ENCODE measurements around the gene KIAA0319L. TPM values are rescaled to one million over a fixed set of nuclear protein-coding genes. Genes with fewer than 3 reads are reported as not detected.
A peak's percentile ranks its signal among the peaks of the same experiment; 100 is the strongest.

KIAA0319L gene
- total and polyA plus RNA-seq, 11 donors = 21.0 to 108 (median 76.6) TPM

GRCh38 chr1:35546614-35547013 lies 10.6 kb downstream of the KIAA0319L start:
- Histone ChIP-seq H3K27ac (no peak overlapping the region), H3K36me3 (peaks cover 0 to 58% (median 39%) of the 10 kb centered on the region in 9 donors), H3K9me3 (no peaks in the 10 kb centered on the region), H3K27me3 (no peaks in the 10 kb centered on the region), H3K4me3 (no peak overlapping the region), H3K4me1 (peaks cover 0 to 43% (median 30%) of the 10 kb centered on the region in 12 donors)
- DNase-seq (no peak), ATAC-seq (no peak)
- intact Hi-C loops (cut with DNase I) = loop anchor here in 1 of 10 donors (5.0 kb wide), 1 partner anchor 94 kb away; no protein-coding TSS in a partner anchor
- no peak for TF ChIP-seq CTCF (IDR thresholded peaks at IDR 0.05)
- TF ChIP-seq POLR2A (IDR thresholded peaks at IDR 0.05) = no peak
- 94 to 100% (median 98%) methylated on average over 1 of the region's 1 CpG for whole genome bisulfite sequencing, 4 donors

GRCh38 chr1:35544976-35545375 lies 12.2 kb downstream of the KIAA0319L start:
- Histone ChIP-seq H3K36me3 (peaks cover 0 to 41% (median 22%) of the 10 kb centered on the region in 9 donors), H3K27ac (peak overlapping the region in 6 of 12 donors; percentile 10 to 56 (median 44)), H3K4me3 (no peak overlapping the region), H3K4me1 (peaks cover 2 to 55% (median 43%) of the 10 kb centered on the region in 12 donors), H3K9me3 (no peaks in the 10 kb centered on the region), H3K27me3 (no peaks in the 10 kb centered on the region)
- DNase-seq (peak in 3 of 5 donors; percentile 63 to 79 (median 71)), ATAC-seq (peak; percentile 70 to 92 (median 88))
- no peak for TF ChIP-seq POLR2A (IDR thresholded peaks at IDR 0.05)
- TF ChIP-seq CTCF (IDR thresholded peaks at IDR 0.05) = peak in 11 of 12 donors; percentile 15 to 60 (median 38)
- intact Hi-C loops (cut with DNase I) = loop anchor here in 6 of 10 donors (2.0 to 5.0 kb wide), 3 partner anchors 43 to 93 kb away; no protein-coding TSS in a partner anchor
- 54 to 58% (median 57%) methylated on average over 3 of the region's 3 CpGs for WGBS, 4 donors

- TF ChIP-seq CTCF (IDR thresholded peaks at IDR 0.05) (no peak), POLR2A (IDR thresholded peaks at IDR 0.05) (no peak)
- H3K9me3 ChIP-seq = no peaks in the 10 kb centered on the region
- no peak overlapping the region for H3K4me3 ChIP-seq
- peaks cover 0 to 9% (median 0%) of the 10 kb centered on the region in 9 donors for H3K36me3 ChIP-seq
- H3K4me1 ChIP-seq = peaks cover 14 to 87% (median 67%) of the 10 kb centered on the region in 12 donors
- peak overlapping the region in 11 of 12 donors; percentile 11 to 86 (median 70) for H3K27ac ChIP-seq
- no peaks in the 10 kb centered on the region for H3K27me3 ChIP-seq
- 11 to 23% (median 17%) methylated on average over 1 of the region's 1 CpG for WGBS, 4 donors
- DNase-seq (peak in 1 of 5 donors; percentile 35), ATAC-seq (peak; percentile 44 to 76 (median 60))
- intact Hi-C loops (cut with DNase I) = loop anchor here in 5 of 10 donors (5.0 kb wide), 2 partner anchors 38 to 88 kb away; no protein-coding TSS in a partner anchor
Observed at GRCh38 chr1:35539824-35540261, 17.4 kb downstream of the KIAA0319L start.

GRCh38 chr1:35539073-35539823 lies 18.0 kb downstream of the KIAA0319L start:
- TF ChIP-seq CTCF (IDR thresholded peaks at IDR 0.05) (no peak), POLR2A (IDR thresholded peaks at IDR 0.05) (no peak)
- Histone ChIP-seq H3K4me1 (peaks cover 14 to 90% (median 66%) of the 10 kb centered on the region in 12 donors), H3K27ac (peak overlapping the region; percentile 11 to 86 (median 70)), H3K36me3 (peaks cover 0 to 9% (median 0%) of the 10 kb centered on the region in 9 donors), H3K27me3 (no peaks in the 10 kb centered on the region), H3K9me3 (no peaks in the 10 kb centered on the region), H3K4me3 (no peak overlapping the region)
- WGBS, 4 donors = 28 to 41% (median 35%) methylated on average over 6 of the region's 6 CpGs
- intact Hi-C loops (cut with DNase I) = no loop called here
- DNase-seq (no peak), ATAC-seq (peak in 3 of 4 donors; percentile 37 to 55 (median 48))
